IPS-11a (cell line): ENCODE measurements around the gene CSPG4.
"Not testable (repeated sequence)": the region's sequence is repeated elsewhere in the genome, so short reads cannot be mapped to it uniquely, and the experiment has no call there.

Source experiments
- H3K4me3 ChIP-seq: one replicate; pipeline ENCODE4 v1.5.1; 2013; ENCODE audit warnings: low read depth, low read length, control low read depth

CSPG4 gene

GRCh38 chr15:75704618-75705017 lies 8.0 kb downstream of the CSPG4 start:
- no peak overlapping the region for H3K4me3 ChIP-seq

DNA sequence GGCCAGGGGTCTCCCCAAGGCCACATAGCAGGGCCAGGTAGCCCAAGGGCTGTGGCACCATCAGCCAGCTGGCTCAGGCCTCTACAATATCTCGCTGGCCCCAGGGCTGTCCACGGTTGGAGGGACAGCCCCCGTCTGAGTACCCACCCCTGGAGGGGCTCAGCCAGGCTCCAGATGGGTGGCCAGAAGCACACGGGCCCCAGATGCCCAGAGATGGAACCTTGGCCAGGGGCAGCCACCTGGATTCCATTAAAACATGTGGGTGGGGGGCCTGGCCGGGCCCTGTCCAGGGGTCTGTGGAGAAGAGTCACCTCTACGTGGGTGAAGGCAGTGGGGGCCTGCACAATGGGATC lies 8.4 kb downstream of the CSPG4 start:
- H3K4me3 ChIP-seq: no peak overlapping the region

GRCh38 chr15:75703440-75704262 lies 9.0 kb downstream of the CSPG4 start:
- not testable (repeated sequence) for H3K4me3 ChIP-seq

- H3K4me3 ChIP-seq: no peak overlapping the region
Measured at GRCh38 chr15:75702436-75702835, 10.2 kb downstream of the CSPG4 start.

- H3K4me3 ChIP-seq: not testable (repeated sequence)
Measured at GRCh38 chr15:75701071-75702003, 11.3 kb downstream of the CSPG4 start.

DNA sequence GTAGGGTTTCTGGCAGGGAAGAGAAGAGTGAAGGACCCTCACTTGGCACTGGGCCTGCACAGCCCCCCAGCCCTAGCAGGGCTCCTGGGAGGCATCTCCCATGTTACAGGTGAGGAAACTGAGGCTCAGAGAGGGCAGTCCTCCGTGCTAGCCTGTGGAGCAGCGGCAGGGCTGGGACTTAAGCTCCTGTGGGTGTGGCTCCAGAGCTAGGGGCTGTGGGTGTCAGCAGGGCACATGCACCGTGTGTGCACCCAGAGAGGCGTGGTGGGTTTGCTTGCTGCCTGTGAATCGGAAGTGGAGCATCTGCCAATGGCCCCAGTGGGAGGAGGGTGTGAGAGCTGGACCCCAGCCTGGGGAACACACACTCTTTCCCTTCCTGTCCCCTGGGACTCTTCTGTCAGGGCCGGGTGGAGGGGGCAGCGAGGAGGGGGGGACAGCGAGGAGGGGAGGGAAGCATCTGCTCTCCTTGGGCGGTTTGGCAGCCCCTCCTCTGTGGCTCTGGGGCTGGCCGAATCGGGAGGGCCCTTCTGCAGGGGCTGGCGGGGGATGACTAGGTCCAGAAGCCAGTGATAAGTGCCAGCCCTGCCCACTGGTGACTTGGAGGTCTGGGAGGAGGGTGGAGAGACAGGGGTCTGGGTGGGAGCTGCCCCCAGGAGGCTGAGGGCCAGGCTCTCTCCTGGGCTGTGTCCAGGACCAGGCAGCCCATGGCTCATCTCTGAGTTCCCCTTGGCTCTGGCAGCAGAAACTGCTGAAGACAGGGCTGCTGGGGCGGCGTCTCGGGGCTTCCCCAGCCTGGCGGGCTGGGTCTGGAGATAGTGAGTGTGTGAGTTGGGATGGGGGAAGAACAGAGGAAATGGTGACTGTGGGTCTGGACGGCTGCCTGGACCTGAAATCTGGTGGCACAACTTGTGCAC lies 12.4 kb downstream of the CSPG4 start:
- H3K4me3 ChIP-seq: not testable (repeated sequence)

- H3K4me3 ChIP-seq: not testable (repeated sequence)
Measured at GRCh38 chr15:75699517-75699916, 13.1 kb downstream of the CSPG4 start.

GRCh38 chr15:75697974-75698747 lies 14.5 kb downstream of the CSPG4 start:
- H3K4me3 ChIP-seq: not testable (repeated sequence)

GRCh38 chr15:75697523-75697922 lies 15.1 kb downstream of the CSPG4 start:
- H3K4me3 ChIP-seq: no peak overlapping the region

DNA sequence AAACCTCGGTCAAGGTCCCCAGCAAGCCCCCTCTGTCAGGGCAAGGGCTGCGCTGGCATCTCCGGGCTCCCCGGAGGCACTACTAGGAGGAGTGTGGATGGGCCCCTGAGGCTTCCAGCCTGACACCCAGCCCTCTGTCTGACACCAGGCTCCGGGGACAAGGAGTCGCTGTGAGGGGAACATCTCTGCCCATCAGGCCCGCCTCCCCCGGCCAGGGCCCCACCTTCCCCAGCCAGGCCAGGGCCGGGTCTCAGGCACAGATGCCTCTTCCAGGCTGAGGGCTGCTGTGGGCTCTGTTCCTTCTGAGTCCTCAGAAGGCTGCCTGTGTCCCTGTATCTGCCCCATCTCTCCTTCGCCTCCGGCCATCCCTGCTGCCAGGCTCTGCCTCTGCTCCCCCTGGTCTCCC lies 15.8 kb downstream of the CSPG4 start:
- no peak overlapping the region for H3K4me3 ChIP-seq

- H3K4me3 ChIP-seq: no peak overlapping the region
Measured at GRCh38 chr15:75696311-75696720, 16.3 kb downstream of the CSPG4 start.

DNA sequence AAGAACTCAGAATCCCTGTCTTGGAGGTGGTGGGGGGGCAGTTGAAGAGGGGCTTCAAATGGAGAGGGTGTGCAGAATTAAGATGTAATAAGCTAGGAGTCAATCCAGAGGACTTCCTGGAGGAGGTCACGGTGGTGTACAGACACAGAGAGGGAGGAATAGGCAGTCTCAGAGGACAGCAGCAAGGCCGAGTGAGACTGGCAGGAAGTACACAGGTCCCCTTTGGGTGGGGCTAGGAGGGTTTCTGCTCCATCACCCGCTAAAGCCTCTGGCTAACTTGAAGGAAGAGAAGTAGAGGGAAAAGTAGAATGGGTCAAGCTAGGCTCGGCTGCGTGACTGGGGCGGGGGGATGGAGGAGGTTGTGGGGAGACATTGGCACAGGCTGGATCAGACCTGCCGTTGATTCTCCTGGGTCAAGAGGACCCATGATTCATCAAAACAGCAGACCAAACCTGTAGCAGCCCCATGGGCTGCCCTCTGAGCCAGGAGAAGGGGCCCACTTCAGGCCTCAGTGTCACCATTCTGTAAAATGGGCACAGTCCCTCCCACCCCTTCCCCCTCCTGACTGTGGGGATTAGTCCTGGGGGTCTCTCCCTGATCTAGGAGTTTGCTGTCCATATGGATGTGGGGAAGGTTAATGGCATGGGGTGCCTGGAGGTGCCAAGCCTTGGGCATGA lies 16.9 kb downstream of the CSPG4 start:
- no peak overlapping the region for H3K4me3 ChIP-seq

GRCh38 chr15:75695220-75695619 lies 17.4 kb downstream of the CSPG4 start:
- H3K4me3 ChIP-seq: no peak overlapping the region

DNA sequence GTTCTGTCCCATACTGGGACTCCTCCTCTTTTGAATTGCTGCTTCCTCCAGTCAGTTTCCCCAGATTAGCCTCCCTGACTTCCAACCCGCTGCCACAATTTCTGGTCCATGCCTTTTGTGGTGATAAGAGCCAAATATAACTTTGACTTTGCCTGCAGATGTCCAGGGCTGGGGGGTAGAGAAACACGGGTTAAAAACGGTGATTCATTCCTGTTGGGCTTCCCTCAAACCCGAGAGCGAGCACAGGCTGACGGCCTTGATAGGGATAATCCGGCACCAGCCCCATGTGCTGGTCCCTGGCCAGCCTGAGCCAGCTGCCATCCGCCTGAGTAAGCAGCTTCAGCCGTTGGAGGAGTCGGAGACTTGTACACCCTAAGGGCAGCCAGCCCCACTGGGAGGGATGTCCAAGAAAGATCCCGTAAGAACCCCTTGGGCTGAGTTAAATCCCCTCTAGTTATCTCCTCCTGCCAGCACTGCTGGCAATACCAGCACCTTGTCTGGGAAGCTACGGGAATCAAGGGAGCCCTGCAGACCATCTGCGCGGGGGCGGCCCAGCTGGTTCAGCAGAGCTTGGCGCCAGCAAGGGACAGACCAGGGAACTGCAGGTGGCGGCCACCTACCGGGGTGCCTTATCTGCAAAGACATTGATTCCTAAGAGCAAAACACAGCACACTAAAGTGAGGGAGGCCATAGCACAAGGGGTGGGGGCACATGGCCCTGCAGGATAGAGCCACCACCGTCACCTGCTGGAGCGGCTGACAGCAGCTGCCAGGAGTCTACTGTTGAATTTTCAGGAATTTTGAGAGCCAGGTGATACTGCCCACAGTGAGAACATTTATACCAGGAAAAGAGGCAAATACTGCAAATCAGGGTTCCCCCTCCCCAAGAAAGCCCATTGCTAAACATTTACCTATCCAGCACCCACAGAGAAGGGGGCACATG lies 18.1 kb downstream of the CSPG4 start:
- H3K4me3 ChIP-seq: no peak overlapping the region

DNA sequence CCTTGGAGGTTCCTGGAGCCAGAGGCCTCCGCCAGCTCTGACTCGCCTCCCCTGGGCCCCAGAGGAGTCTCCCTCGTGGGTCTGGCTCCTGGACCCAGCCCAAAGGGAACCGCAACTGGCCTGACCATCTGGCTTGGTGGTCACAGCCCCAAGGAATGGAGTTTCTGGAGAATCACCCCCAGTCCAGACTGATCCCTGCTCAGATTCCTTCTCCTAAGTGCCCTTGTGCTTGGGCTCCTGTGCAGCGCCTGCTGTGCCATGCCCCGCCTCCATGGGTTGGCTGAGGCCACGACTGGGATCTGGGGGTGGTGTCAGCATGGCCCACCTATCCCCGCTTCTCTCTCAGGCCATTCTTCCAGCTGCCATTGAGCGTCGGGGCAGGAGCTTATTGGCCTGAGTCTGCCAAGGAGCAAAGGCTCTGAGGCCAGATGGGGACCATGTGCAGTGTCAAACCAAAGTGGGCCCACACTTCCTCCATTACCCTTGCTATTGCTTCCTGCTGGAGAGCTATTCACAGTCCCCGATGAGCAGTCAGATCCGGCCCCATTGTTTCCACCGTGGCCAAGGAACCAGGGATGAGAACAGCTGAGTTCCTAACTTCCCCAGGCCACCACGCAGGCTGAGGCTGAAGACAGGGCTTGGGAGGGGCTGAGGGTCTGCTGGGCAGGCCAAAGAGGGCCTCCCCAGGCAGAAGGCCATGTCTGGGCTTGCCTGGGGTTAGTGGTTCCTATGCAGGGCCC lies 19.0 kb downstream of the CSPG4 start:
- H3K4me3 ChIP-seq: no peak overlapping the region

DNA sequence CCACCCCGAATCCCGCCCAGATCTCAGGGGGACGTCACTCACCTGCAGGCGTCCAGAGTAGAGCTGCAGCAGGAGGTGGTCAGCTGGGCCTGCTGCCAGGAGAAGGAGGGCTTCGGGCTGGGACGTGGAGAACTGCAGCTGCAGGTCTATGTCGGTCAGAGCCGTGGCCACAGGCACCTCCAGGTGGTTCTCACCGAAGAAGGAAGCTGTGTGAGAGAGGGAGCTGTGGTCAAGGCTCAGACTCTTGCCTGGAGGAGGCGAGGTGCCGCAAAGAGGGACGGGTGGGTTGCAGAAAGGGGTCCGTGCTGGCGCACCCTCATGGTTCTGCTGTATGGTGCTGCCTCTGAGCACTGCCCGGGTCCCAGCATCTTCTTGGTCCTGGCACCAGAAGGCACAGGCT lies 19.6 kb downstream of the CSPG4 start:
- not testable (repeated sequence) for H3K4me3 ChIP-seq

DNA sequence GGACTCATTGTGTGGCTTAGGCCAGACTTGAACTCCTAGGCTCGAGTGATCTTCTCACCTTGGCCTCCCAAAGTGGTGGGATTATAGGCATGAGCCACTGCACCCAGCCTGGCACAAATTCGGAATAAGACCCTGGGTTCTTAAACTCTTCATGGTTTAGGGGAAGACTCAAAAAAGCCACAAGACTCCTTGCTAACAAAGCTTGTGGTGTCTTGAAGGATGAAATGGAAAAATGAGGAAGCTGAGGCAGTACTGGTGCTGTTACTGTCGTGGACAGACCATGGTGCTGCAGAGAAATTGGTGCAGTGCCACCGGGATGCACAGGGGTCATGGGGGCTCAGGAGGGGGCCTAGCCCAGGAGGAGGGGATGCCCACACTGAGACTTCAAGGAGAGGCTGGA lies 20.3 kb downstream of the CSPG4 start:
- H3K4me3 ChIP-seq: not testable (repeated sequence)

- not testable (repeated sequence) for H3K4me3 ChIP-seq
Measured at GRCh38 chr15:75689429-75689828, 23.2 kb downstream of the CSPG4 start.
